ENCODE results near the gene ADAM11.

Gene ADAM11

DNA sequence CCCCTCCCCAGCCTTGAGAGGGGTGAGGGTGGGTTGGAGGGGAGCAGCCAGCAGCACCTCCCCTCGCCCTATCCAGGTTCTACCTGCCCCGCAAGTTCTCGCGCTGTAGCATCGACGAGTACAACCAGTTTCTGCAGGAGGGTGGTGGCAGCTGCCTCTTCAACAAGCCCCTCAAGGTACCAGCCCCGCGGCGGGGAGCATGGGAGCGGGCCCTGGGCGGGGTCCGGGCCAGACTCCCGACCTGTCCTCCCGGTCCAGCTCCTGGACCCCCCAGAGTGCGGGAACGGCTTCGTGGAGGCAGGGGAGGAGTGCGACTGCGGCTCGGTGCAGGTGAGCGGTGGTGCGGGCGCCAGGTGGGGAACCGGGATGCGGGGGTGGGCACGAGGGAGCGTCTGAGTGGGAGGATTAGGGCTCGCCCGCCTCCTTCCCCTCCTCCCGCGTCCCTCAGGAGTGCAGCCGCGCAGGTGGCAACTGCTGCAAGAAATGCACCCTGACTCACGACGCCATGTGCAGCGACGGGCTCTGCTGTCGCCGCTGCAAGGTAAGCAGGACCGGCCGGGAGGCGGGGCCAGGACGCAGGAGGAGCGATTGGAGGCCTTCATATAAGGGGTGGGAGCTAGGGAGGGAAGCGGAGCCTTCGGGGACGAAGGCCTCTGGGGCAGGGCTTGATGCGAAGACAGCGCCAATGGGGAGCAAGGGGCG, 16.5 kb downstream of the ADAM11 start:
- DNase-seq = peak; percentile 95 to 99 (median 96)

GRCh38 chr17:44775838-44776621, 17.2 kb downstream of the ADAM11 start:
- no peak for DNase-seq

- no peak for DNase-seq
Observed at GRCh38 chr17:44776628-44777393, 18.0 kb downstream of the ADAM11 start.

- no peak for DNase-seq
Observed at GRCh38 chr17:44777394-44778348, 18.9 kb downstream of the ADAM11 start.

DNA sequence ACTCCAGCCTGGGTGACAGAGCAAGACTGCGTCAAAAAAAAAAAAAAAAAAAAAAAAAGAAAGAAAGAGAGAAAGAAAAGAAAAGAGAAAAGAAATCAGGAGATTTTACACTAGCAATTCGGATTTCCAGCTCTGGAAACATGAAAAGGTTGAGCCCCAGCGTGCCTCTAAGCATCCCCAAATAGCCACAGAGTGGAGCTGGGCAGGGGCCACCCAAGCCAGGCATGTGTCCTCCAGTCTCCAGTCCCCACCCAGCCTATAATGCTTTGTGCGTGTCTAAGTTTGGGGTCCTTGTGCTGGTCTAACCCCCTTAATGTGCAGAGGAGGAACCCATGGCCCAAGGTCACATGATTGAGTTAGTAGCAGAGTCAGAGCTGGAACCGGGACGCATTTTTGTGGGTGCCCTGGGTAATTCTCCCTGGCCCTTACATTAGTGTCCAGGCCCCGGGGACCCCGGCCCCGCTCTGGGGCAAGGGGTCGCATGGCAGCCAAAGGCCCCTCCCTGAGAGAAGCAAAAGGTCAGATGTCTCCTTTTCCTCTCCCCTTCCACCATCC, 19.9 kb downstream of the ADAM11 start:
- DNase-seq = no peak

DNA sequence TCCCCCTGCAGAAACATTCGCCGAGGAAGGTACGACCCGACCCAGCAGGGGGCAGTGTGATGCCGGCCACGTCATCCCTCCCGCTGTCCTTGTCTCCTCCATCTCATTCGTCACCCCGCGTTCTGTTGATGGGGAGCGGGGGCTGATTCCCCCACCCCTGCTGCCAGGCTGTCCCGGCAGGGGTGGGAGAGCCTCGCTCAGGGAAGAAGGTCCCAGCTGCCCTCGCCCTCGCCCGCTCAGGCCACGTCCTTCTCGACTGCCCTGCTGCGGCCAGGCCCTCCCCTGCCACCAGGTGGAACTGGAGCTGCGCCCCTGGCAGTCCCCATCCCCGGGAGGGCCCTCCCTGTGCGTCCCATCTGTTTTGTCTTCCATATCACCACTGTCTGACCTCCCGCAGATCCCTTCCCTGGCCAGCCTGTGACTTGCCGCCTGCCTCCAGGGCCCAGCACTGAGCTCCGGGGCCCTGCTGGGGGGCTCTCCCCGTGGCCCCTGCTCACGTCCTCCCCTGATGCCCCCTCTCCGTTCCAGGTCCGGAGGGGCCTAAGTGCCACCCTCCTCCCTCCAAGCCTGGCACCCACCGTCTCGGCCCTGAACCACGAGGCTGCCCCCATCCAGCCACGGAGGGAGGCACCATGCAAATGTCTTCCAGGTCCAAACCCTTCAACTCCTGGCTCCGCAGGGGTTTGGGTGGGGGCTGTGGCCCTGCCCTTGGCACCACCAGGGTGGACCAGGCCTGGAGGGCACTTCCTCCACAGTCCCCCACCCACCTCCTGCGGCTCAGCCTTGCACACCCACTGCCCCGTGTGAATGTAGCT, 20.6 kb downstream of the ADAM11 start:
- peak; percentile 58 to 82 (median 73) for DNase-seq

- no peak for DNase-seq
Observed at GRCh38 chr17:44780161-44780560, 21.4 kb downstream of the ADAM11 start.

GRCh38 chr17:44780845-44781480, 22.2 kb downstream of the ADAM11 start:
- no peak for DNase-seq

DNA sequence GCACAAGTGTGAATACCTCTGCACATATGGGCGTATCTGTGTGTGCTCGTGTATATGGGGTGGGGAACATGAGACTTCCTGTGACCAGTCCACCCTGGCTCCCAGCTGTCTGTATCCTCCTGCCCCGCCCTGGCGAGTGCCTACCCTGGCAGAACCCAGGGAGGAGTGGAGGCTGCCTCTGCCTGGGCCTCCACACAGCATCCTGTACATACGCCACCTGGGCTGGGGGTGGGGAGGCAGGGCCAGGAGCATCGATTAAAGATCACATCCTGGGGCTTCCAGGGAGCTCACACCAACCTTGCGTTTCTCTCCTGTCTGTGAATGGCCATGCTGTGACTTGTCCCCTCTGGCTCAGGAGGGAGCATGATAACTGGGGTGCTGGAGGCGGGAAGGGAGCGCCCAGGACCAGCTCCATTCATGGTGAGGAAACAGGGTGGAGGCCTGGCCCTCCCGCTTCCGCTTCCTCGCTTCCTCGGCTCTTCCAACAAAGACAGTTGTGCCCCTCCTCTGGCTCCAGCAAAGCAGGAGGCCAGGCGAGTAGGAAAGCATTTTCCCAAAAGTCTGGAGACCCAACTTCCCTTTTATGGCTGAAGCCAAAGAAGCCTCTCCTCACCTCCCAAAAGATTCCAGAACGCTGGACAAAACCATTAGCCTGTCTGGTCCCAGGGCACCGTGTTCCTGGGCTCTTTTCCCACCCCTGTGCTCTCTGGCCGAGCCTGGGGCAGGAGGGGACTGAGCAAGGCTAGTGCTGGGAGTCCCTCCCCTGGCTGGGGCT, 22.9 kb downstream of the ADAM11 start:
- DNase-seq = no peak

DNA sequence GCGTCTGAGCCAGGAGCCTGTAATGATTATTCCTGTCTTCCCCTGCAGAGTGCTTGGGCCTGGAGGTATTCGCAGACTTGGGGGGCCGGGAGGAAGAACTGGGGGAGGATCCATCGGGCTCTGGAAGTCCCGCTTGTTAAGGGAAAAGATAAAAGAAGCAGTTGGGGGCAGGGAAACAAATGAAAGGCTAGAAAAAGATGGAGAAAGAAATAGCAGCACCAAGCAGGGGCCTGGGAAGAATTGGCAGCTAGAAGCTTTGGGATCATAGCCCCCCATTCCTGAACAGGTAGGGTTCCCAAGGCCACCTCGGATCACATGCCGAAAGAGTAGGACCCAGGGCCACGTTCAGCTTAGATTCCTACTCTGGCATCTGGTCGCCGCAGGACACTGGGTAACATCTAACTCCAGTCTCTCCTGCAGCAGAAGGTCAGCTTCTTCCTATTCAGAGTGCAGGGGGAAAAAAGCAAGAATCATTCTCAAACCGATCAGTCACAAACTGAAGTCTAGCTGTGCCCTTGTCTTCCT, 23.6 kb downstream of the ADAM11 start:
- no peak for DNase-seq

DNA sequence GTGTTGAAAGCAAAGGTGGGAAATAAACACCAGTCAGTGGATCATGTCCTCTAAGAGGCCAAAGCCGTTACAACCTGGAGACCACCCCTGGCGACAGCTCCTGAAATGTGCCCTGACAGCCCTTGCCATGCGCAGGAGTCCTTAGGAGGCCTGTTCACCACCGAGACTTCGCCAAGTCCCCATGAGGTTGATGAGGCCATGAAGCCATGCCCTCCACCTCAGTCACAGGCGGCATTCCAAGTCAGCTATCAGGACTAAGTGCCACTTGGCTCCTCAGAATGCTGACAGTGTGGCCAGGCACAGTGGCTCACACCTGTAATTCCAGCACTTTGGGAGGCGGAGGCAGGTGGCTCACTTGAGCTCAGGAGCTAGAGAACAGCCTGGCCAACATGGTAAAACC, 27.1 kb downstream of the ADAM11 start:
- no peak for DNase-seq

GRCh38 chr17:44786551-44787081, 27.8 kb downstream of the ADAM11 start:
- DNase-seq = no peak

- DNase-seq = no peak
Observed at GRCh38 chr17:44787271-44787940, 28.6 kb downstream of the ADAM11 start.

DNA sequence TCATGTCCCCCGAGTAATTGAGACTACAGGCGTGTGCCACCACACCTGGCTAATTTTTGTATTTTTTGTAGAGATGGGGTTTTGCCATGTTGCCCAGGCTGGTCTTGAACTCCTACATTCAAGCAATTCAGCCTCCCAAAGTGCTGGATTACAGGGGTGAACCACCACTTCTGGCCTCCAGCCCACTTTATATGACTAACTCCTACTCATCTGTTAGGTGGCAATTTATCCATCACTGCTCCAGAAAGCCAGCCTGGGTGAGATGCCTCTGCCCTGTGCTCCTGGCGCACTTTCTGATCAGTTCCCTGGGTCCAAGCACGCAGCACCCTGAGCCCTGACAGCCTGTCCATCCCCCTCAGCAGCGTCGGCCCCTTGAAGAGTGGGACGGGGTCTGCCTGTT, 29.4 kb downstream of the ADAM11 start:
- no peak for DNase-seq

DNA sequence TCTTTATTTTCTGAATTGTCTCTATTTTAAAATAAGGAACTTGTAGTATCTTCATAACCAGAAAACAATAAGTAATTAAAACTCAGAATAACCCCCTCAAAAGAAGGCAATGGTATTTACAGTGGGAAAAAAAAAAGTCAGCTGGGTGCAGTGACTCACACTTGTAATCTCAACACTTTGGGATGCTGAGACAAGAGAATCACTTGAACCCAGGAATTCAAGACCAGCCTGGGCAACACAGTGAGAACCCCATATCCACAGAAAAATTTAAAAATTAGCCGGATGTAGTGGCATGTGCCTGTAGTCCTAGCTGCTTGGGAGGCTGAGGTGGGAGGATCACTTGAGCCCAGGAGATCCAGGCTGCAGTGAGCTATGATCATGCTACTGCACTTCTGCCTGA, 33.5 kb downstream of the ADAM11 start:
- DNase-seq = no peak

DNA sequence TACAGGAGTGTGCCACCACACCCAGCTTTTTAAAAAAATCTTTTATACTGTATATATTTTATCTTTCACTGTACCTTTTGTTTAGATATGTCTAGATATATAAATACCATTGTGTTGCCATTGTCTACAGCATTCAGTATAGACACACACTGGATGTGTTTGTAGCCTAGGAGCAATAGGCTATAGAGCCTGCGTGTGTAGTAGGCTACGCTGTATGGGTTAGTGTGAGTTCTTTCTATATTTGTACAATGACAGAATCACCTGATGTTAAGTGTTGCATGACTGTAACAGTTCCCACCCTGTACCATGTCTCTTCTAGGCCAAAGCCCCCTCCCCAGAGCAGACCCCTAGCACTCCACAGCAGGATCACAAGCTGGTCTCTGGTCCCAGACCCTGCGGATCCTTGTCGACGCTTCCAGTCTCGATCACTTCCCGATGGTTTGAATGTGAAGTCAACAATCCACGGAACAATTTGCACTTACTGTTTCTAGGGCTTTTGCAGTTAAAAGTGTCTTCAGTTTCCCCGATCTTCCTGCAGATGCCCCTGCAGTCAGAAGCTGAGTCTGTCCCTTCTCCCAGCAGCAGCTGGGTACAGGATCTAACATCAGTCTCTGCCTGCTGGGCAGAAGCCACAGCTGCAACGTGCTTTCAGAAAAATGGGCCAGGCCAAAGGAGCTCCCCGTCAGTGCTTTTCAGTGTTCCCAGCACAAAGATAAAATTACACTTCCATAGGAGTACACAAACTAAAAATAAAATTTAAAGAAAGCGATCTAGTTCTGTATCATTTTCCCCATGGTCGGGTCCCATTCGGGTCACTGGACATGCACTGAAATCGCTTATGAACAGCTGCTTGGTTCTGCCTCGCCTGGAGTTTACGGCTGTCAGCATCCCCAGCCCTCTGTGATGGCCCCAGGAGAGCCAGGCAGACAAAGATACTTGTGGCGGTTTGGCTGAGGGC, 35.4 kb downstream of the ADAM11 start:
- no peak for DNase-seq

- DNase-seq = no peak
Observed at GRCh38 chr17:44794851-44795413, 36.1 kb downstream of the ADAM11 start.

Data from T-helper 2 cell (primary cell).